ENCODE measurements around the gene DHRS13.

The DHRS13 gene

GRCh38 chr17:28885363-28885762 is 17.5 kb downstream of the DHRS13 start:
- H3K27me3 ChIP-seq (replicated peaks): no peaks in the 10 kb centered on the region
- no peak overlapping the region for H3K4me3 ChIP-seq (ENCODE audit: low read depth, low read length)
- TF ChIP-seq, protein P1, sequence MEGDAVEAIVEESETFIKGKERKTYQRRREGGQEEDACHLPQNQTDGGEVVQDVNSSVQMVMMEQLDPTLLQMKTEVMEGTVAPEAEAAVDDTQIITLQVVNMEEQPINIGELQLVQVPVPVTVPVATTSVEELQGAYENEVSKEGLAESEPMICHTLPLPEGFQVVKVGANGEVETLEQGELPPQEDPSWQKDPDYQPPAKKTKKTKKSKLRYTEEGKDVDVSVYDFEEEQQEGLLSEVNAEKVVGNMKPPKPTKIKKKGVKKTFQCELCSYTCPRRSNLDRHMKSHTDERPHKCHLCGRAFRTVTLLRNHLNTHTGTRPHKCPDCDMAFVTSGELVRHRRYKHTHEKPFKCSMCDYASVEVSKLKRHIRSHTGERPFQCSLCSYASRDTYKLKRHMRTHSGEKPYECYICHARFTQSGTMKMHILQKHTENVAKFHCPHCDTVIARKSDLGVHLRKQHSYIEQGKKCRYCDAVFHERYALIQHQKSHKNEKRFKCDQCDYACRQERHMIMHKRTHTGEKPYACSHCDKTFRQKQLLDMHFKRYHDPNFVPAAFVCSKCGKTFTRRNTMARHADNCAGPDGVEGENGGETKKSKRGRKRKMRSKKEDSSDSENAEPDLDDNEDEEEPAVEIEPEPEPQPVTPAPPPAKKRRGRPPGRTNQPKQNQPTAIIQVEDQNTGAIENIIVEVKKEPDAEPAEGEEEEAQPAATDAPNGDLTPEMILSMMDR (IDR thresholded peaks at IDR 0.05; ENCODE audit: low read depth, low read length, missing control alignments): no peak
- DNase-seq: no peak
- in situ Hi-C loops (cut with HindIII; ENCODE audit: low pct_ligation_motif_present, low sequenced_read_pairs): no loop called here
- H3K36me3 ChIP-seq (replicated peaks): peaks cover 19% of the 10 kb centered on the region
- H3K27ac ChIP-seq: no peak overlapping the region

GRCh38 chr17:28883967-28884702 is 18.7 kb downstream of the DHRS13 start:
- H3K27ac ChIP-seq: no peak overlapping the region
- DNase-seq: no peak
- H3K36me3 ChIP-seq (replicated peaks): peaks cover 25% of the 10 kb centered on the region
- H3K4me3 ChIP-seq (ENCODE audit: low read depth, low read length): no peak overlapping the region
- no peaks in the 10 kb centered on the region for H3K27me3 ChIP-seq (replicated peaks)
- TF ChIP-seq, protein P1 (IDR thresholded peaks at IDR 0.05; ENCODE audit: low read depth, low read length, missing control alignments): no peak
- in situ Hi-C loops (cut with HindIII; ENCODE audit: low pct_ligation_motif_present, low sequenced_read_pairs): no loop called here

DNA sequence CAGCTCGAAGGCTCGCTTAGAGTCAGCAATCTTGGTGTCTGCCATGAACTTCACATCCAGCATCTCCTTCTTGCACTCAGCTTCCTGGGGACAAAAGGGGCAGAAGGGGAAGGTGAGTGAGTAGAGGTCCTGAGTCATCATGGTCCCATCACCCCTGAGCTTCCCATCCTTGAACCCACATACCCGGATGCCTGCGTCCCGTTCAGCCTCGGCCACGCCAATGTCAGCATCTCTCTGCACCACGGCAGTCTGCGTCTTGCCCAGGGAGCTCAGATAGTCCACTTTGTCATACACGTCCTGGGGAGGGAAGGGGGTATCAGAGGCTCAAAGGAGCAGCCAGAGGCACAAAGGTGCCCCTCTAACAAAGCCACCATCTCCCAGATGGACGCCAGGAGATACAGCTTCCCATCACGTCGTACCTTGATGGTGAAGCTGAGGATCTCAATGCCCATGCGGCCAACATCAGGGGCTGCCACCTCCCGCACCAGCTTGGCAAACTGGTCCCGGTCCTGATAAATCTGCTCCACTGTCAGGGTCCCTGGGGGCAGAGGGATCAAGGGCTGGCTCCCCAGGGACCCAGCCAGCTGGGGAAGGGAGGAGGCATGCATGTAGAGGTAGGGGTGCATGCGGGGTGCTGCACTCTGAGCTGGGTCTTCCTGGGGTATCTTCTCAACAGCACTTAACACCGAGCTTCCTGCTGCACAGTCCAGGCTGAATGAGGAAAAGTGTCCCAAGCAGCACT is 20.6 kb downstream of the DHRS13 start:
- in situ Hi-C loops (cut with HindIII; ENCODE audit: low pct_ligation_motif_present, low sequenced_read_pairs): no loop called here
- TF ChIP-seq, protein P1 (IDR thresholded peaks at IDR 0.05; ENCODE audit: low read depth, low read length, missing control alignments): no peak
- H3K36me3 ChIP-seq (replicated peaks): peaks cover 25% of the 10 kb centered on the region

GRCh38 chr17:28881533-28882056 is 21.3 kb downstream of the DHRS13 start:
- in situ Hi-C loops (cut with HindIII; ENCODE audit: low pct_ligation_motif_present, low sequenced_read_pairs): no loop called here
- DNase-seq: no peak
- Histone ChIP-seq H3K36me3 (replicated peaks) (peaks cover 25% of the 10 kb centered on the region), H3K4me3 (ENCODE audit: low read depth, low read length) (no peak overlapping the region), H3K27ac (no peak overlapping the region), H3K27me3 (replicated peaks) (no peaks in the 10 kb centered on the region)
- TF ChIP-seq, protein P1 (IDR thresholded peaks at IDR 0.05; ENCODE audit: low read depth, low read length, missing control alignments): no peak

More for the DNA sequence above, 20.6 kb downstream of the DHRS13 start:
- Histone ChIP-seq H3K27me3 (replicated peaks) (no peaks in the 10 kb centered on the region), H3K27ac (no peak overlapping the region), H3K4me3 (ENCODE audit: low read depth, low read length) (no peak overlapping the region)
- no peak for DNase-seq

DNA sequence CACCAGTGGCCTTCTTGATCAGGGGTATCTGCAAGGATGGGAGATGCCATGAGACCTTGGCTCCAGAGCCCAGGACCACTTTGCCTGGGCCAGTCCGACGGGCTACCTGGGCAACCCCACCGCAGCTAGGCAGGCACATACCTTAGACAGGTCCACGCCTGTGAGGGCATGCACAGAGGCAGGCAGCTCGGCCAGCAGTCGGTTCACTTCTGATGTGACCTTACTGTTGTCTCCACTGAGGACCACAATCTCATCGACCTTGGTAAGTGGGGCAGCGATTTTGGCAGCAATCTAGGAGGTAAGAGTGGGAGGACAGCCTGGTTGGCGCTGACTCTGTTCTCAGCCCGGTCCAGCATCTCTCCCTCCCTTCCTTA is 22.3 kb downstream of the DHRS13 start:
- Histone ChIP-seq H3K27me3 (replicated peaks) (no peaks in the 10 kb centered on the region), H3K27ac (no peak overlapping the region), H3K4me3 (ENCODE audit: low read depth, low read length) (no peak overlapping the region), H3K36me3 (replicated peaks) (peaks cover 25% of the 10 kb centered on the region)
- in situ Hi-C loops (cut with HindIII; ENCODE audit: low pct_ligation_motif_present, low sequenced_read_pairs): no loop called here
- no peak for DNase-seq
- TF ChIP-seq, protein P1 (IDR thresholded peaks at IDR 0.05; ENCODE audit: low read depth, low read length, missing control alignments): no peak

All from brain microvascular endothelial cell (primary cell).